Astrocyte of the spinal cord (primary cell): ENCODE results near the gene NUP42.
"Not testable (repeated sequence)": the region's sequence is repeated elsewhere in the genome, so short reads cannot be mapped to it uniquely, and the experiment has no call there.

Experiments used
- DNase-seq: peaks from one replicate; pipeline ENCODE4 v3.0.0; 2011; ENCODE audit warnings: low read depth, low spot score
- H3K4me3 ChIP-seq: 2 replicates; pipeline ENCODE4 v1.5.1; 2011; ENCODE audit warnings: low read depth, mild to moderate bottlenecking, low read length, moderate library complexity
- CTCF ChIP-seq: IDR thresholded peaks from 2 replicates; pipeline ENCODE4 v1.5.1; 2012; ENCODE audit warnings: low read depth, mild to moderate bottlenecking, low read length, inconsistent platforms
- in situ Hi-C: cut with HindIII; loops from 2 replicates; pipeline ENCODE4 v1.10.0; 2017; ENCODE audit warnings: low sequenced_read_pairs

NUP42 gene

GRCh38 chr7:23216021-23216420 is 34.2 kb downstream of the NUP42 start:
- no peak overlapping the region for H3K4me3 ChIP-seq
- in situ Hi-C loops, result no loop called here
- no peak for DNase-seq
- TF ChIP-seq CTCF, result no peak

- no peak for TF ChIP-seq CTCF
- DNase-seq, result no peak
- in situ Hi-C loops, result no loop called here
- no peak overlapping the region for H3K4me3 ChIP-seq
Measured at GRCh38 chr7:23218196-23218595, 36.3 kb downstream of the NUP42 start.

- TF ChIP-seq CTCF, result no peak
- DNase-seq, result no peak
- no peak overlapping the region for H3K4me3 ChIP-seq
- in situ Hi-C loops, result no loop called here
Measured at GRCh38 chr7:23220690-23221305, 39.0 kb downstream of the NUP42 start.

- no peak for DNase-seq
- H3K4me3 ChIP-seq, result no peak overlapping the region
- in situ Hi-C loops, result no loop called here
- no peak for TF ChIP-seq CTCF
Measured at GRCh38 chr7:23222439-23223030, 40.7 kb downstream of the NUP42 start.

- in situ Hi-C loops, H3K4me3 ChIP-seq, DNase-seq: not testable (repeated sequence)
Measured at GRCh38 chr7:23224364-23224763, 42.5 kb downstream of the NUP42 start.

- in situ Hi-C loops, result no loop called here
- H3K4me3 ChIP-seq, result no peak overlapping the region
- TF ChIP-seq CTCF, result no peak
- DNase-seq, result no peak
Measured at GRCh38 chr7:23226844-23227450, 45.1 kb downstream of the NUP42 start.

- no peak for DNase-seq
- H3K4me3 ChIP-seq, result no peak overlapping the region
- in situ Hi-C loops, result no loop called here
- no peak for TF ChIP-seq CTCF
Measured at GRCh38 chr7:23228412-23228811, 46.6 kb downstream of the NUP42 start.
